Neural cell (in vitro differentiated cells): ENCODE measurements around the gene PER2. TPM values are rescaled to one million over a fixed set of nuclear protein-coding genes. Genes with fewer than 3 reads are reported as not detected.

ENCODE experiments used
- H2AFZ ChIP-seq: fragments of 200-600, 300-800 bp; sonication (generic), shearing (Covaris generic); 2 replicates; pipeline ENCODE4 v1.6.0; 2014; ENCODE audit warnings: low read depth, mild to moderate bottlenecking, antibody characterized with exemption, low read length, moderate library complexity
- H3F3A ChIP-seq: fragments of 200-600 bp; shearing (Covaris generic); 2 replicates; pipeline ENCODE4 v1.6.1; 2016; ENCODE audit warnings: mild to moderate bottlenecking, moderate library complexity, mixed read lengths, antibody characterized with exemption, low read length; ENCODE audit not compliant: insufficient read depth, poor library complexity, severe bottlenecking
- H3K27ac ChIP-seq: fragments of 200-600, 300-800 bp; sonication (generic), shearing (Covaris generic); 2 replicates; pipeline ENCODE4 v1.5.1; 2014; ENCODE audit warnings: mild to moderate bottlenecking, low read length, moderate library complexity
- H3K27me3 ChIP-seq: fragments of 300-800, 200-600 bp; sonication (generic), shearing (Covaris generic); 2 replicates; pipeline ENCODE4 v1.6.0; 2014; ENCODE audit warnings: mild to moderate bottlenecking, low read depth, low read length, moderate library complexity; ENCODE audit not compliant: insufficient read depth
- H3K36me3 ChIP-seq: fragments of 300-800, 200-600 bp; sonication (generic), shearing (Covaris generic); 2 replicates; pipeline ENCODE4 v1.5.1; 2014; ENCODE audit warnings: mild to moderate bottlenecking, antibody characterized with exemption, low read length, moderate library complexity; ENCODE audit not compliant: insufficient read depth
- H3K4me2 ChIP-seq: fragments of 300-800, 200-600 bp; sonication (generic), shearing (Covaris generic); 2 replicates; pipeline ENCODE4 v1.6.0; 2014; ENCODE audit warnings: mild to moderate bottlenecking, low read length
- H3K4me3 ChIP-seq: fragments of 300-800, 200-600 bp; sonication (generic), shearing (Covaris generic); 2 replicates; pipeline ENCODE4 v1.5.1; 2014; ENCODE audit warnings: mild to moderate bottlenecking, low read length, moderate library complexity
- H3K79me2 ChIP-seq: fragments of 200-600 bp; shearing (Covaris generic); replicated peaks from 2 replicates; pipeline ENCODE4 v1.6.0; 2014; ENCODE audit warnings: mild to moderate bottlenecking, low read length, moderate library complexity; ENCODE audit not compliant: insufficient read depth
- H3K9ac ChIP-seq: fragments of 300-800, 200-600 bp; sonication (generic), shearing (Covaris generic); 2 replicates; pipeline ENCODE4 v1.6.1; 2016; ENCODE audit warnings: mild to moderate bottlenecking, low read length, mixed read lengths
- H3K9me2 ChIP-seq: fragments of 200-600 bp; shearing (Covaris generic); 2 replicates; pipeline ENCODE4 v1.6.1; 2016; ENCODE audit warnings: mild to moderate bottlenecking, low read length, mixed read lengths; ENCODE audit not compliant: insufficient read depth
- H3K9me3 ChIP-seq: fragments of 200-600, 300-800 bp; sonication (generic), shearing (Covaris generic); 2 replicates; pipeline ENCODE4 v1.6.1; 2016; ENCODE audit warnings: mild to moderate bottlenecking, mixed run types, low read length, moderate library complexity, mixed read lengths
- H4K20me1 ChIP-seq: fragments of 200-600 bp; shearing (Covaris generic); 2 replicates; pipeline ENCODE4 v1.6.1; 2016; ENCODE audit warnings: mild to moderate bottlenecking, mixed run types; ENCODE audit not compliant: insufficient read depth
- CTCF ChIP-seq: fragments of 450-650 bp; IDR thresholded peaks from 2 replicates; pipeline ENCODE4 v1.5.1; 2014; ENCODE audit warnings: antibody characterized with exemption, mild to moderate bottlenecking, moderate library complexity; ENCODE audit not compliant: poor library complexity, severe bottlenecking
- EP300 ChIP-seq: fragments of 450-650 bp; conservative IDR thresholded peaks from 2 replicates; pipeline ENCODE4 v1.6.1; 2014; ENCODE audit warnings: antibody characterized with exemption, mild to moderate bottlenecking, moderate library complexity; ENCODE audit not compliant: poor library complexity, severe bottlenecking
- EZH2 ChIP-seq: fragments of 200-600, 300-800 bp; shearing (Covaris generic), sonication (generic); IDR thresholded peaks from 2 replicates; pipeline ENCODE4 v1.6.1; 2014; ENCODE audit warnings: antibody characterized with exemption, low read length, borderline replicate concordance, mild to moderate bottlenecking; ENCODE audit not compliant: insufficient read depth, poor library complexity, severe bottlenecking
- MXI1 ChIP-seq: fragments of 450-650 bp; conservative IDR thresholded peaks from 2 replicates; pipeline ENCODE4 v1.6.1; 2014; ENCODE audit warnings: antibody characterized with exemption, mild to moderate bottlenecking; ENCODE audit not compliant: poor library complexity, severe bottlenecking
- POLR2AphosphoS5 ChIP-seq: IDR thresholded peaks from 2 replicates; pipeline ENCODE4 v1.6.1; 2012
- RAD21 ChIP-seq: fragments of 450-650 bp; conservative IDR thresholded peaks from 2 replicates; pipeline ENCODE4 v1.6.1; 2014; ENCODE audit warnings: antibody characterized with exemption, mild to moderate bottlenecking, moderate library complexity
- REST ChIP-seq: IDR thresholded peaks from 2 replicates; pipeline ENCODE4 v1.6.1; 2012; ENCODE audit warnings: borderline replicate concordance
- SMC3 ChIP-seq: fragments of 450-650 bp; conservative IDR thresholded peaks from 2 replicates; pipeline ENCODE4 v1.6.1; 2014; ENCODE audit warnings: antibody characterized with exemption, mild to moderate bottlenecking, moderate library complexity; ENCODE audit not compliant: poor library complexity
- TAF1 ChIP-seq: IDR thresholded peaks from 2 replicates; pipeline ENCODE4 v1.6.1; 2012; ENCODE audit warnings: low read depth
- polyA plus RNA-seq: library from polyadenylated mRNA; depleted of rRNA; stranded (reverse); fragments of >200 nt; gene quantifications from 2 replicates; pipeline ENCODE4 v1.2.3, GENCODE V29; 2014

The PER2 gene
- polyA plus RNA-seq, 1 donor from 2014 or later = 3.2 TPM

- Histone ChIP-seq H2AFZ (no peak overlapping the region), H3K27ac (no peak overlapping the region), H3K4me2 (no peak overlapping the region), H3K4me3 (no peak overlapping the region), H3K9me3 (no peaks in the 10 kb centered on the region), H4K20me1 (no peaks in the 10 kb centered on the region), H3K79me2 (no peaks in the 10 kb centered on the region), H3K27me3 (no peaks in the 10 kb centered on the region), H3K9me2 (no peaks in the 10 kb centered on the region), H3K9ac (no peak overlapping the region), H3F3A (no peaks in the 10 kb centered on the region), H3K36me3 (peaks cover 4% of the 10 kb centered on the region)
- TF ChIP-seq CTCF (no peak), EZH2 (no peak), REST (no peak), TAF1 (no peak), POLR2AphosphoS5 (no peak), MXI1 (no peak), EP300 (no peak)
Measured at GRCh38 chr2:238334885-238335284, 46.5 kb upstream of the PER2 start.

GRCh38 chr2:238331916-238332315 is 43.5 kb upstream of the PER2 start:
- Histone ChIP-seq H3K9me3 (no peaks in the 10 kb centered on the region), H3K9ac (no peak overlapping the region), H2AFZ (no peak overlapping the region), H4K20me1 (no peaks in the 10 kb centered on the region), H3K27me3 (no peaks in the 10 kb centered on the region), H3K4me3 (no peak overlapping the region), H3K9me2 (no peaks in the 10 kb centered on the region), H3K36me3 (peaks cover 14% of the 10 kb centered on the region), H3F3A (no peaks in the 10 kb centered on the region), H3K27ac (no peak overlapping the region), H3K4me2 (no peak overlapping the region), H3K79me2 (peaks cover 3% of the 10 kb centered on the region)
- TF ChIP-seq REST = no peak
- TF ChIP-seq RAD21 = no peak
- TF ChIP-seq SMC3 = no peak
